ENCODE measurements around the gene PGP.
A peak's percentile ranks its signal among the peaks of the same experiment; 100 is the strongest.

Gene PGP

GRCh38 chr16:2197765-2198164 is 16.9 kb downstream of the PGP start:
- no peak for DNase-seq

GRCh38 chr16:2196981-2197511 is 17.6 kb downstream of the PGP start:
- no peak for DNase-seq

GRCh38 chr16:2196162-2196980 is 18.3 kb downstream of the PGP start, which contains the start of gene CASKIN1:
TSS of gene CASKIN1 (minus strand) at chr16:2196605. CDS start at chr16:2196432, 173 bp downstream.
- no peak for DNase-seq

- no peak for DNase-seq
Observed at GRCh38 chr16:2195322-2196161, 19.1 kb downstream of the PGP start.

GRCh38 chr16:2194852-2195321 is 19.8 kb downstream of the PGP start:
- no peak for DNase-seq

GRCh38 chr16:2194166-2194834 is 20.3 kb downstream of the PGP start:
- DNase-seq: no peak

- no peak for DNase-seq
Observed at GRCh38 chr16:2191446-2191706, 23.3 kb downstream of the PGP start.

GRCh38 chr16:2190659-2191445 is 23.8 kb downstream of the PGP start:
- peak; percentile 27 for DNase-seq

GRCh38 chr16:2190002-2190658 is 24.5 kb downstream of the PGP start:
- no peak for DNase-seq

GRCh38 chr16:2189252-2189893 is 25.3 kb downstream of the PGP start:
- DNase-seq: no peak

- no peak for DNase-seq
Observed at GRCh38 chr16:2188395-2188794, 26.2 kb downstream of the PGP start.

GRCh38 chr16:2187212-2187611 is 27.4 kb downstream of the PGP start:
- no peak for DNase-seq

- DNase-seq: no peak
Observed at GRCh38 chr16:2186505-2186904, 28.1 kb downstream of the PGP start.

- no peak for DNase-seq
Observed at GRCh38 chr16:2186064-2186463, 28.6 kb downstream of the PGP start.

GRCh38 chr16:2184962-2185361 is 29.7 kb downstream of the PGP start:
- DNase-seq: no peak

- DNase-seq: no peak
Observed at GRCh38 chr16:2184346-2184745, 30.3 kb downstream of the PGP start.

GRCh38 chr16:2183671-2184070 is 31.0 kb downstream of the PGP start:
- no peak for DNase-seq

GRCh38 chr16:2181952-2182351 is 32.7 kb downstream of the PGP start:
- DNase-seq: no peak

GRCh38 chr16:2180962-2181923 is 33.4 kb downstream of the PGP start:
- no peak for DNase-seq

- no peak for DNase-seq
Observed at GRCh38 chr16:2180461-2180860, 34.2 kb downstream of the PGP start.

Measured in midbrain (tissue), 1 donor.